Gastroesophageal sphincter (tissue), 4 donors: ENCODE data around the gene BABAM2. TPM values are rescaled to one million over a fixed set of nuclear protein-coding genes. Genes with fewer than 3 reads are reported as not detected.

Experiments
- ATAC-seq: fragments of 150-250 bp; one replicate; pipeline ENCODE4 v1.9.1; 2016; ENCODE audit warnings: mild to moderate bottlenecking, moderate library complexity
- H3K27ac ChIP-seq, 4 donors: fragments of 200-600 bp; sonication (generic) in 3 of 4; 1 replicate in 3 of 4; 2 replicates in 1 of 4; pipeline ENCODE4 v1.5.1; 2016 to 2019
- H3K27me3 ChIP-seq: fragments of 200-600 bp; sonication (generic); one replicate; pipeline ENCODE4 v1.5.1; 2019
- H3K36me3 ChIP-seq, 2 donors: fragments of 200-600 bp; sonication (generic); one replicate each; pipeline ENCODE4 v1.5.1; 2019; ENCODE audit warnings: control low read depth in 1 of 2
- H3K4me1 ChIP-seq, 3 donors: fragments of 200-600 bp; sonication (generic); 1 replicate in 2 of 3; 2 replicates in 1 of 3; pipeline ENCODE4 v1.5.1; 2016 to 2019; ENCODE audit warnings: control low read depth in 2 of 3
- H3K4me3 ChIP-seq, 2 donors: fragments of 200-600 bp; sonication (generic); one replicate each; pipeline ENCODE4 v1.5.1; 2019; ENCODE audit warnings: mild to moderate bottlenecking in 1 of 2, moderate library complexity in 1 of 2
- H3K9me3 ChIP-seq, 3 donors: fragments of 200-600 bp; sonication (generic); one replicate each; pipeline ENCODE4 v1.5.1; 2017 to 2019; ENCODE audit warnings: control low read depth in 2 of 3
- CTCF ChIP-seq, 4 experiments: fragments of 200-600 bp in 2 of 4; fragments of 450-650 bp in 2 of 4; sonication (generic) in 1 of 4; IDR thresholded peaks; one replicate each; pipeline ENCODE4 v1.5.1; 2017 to 2019; ENCODE audit warnings: antibody characterized with exemption in 4 of 4, mild to moderate bottlenecking in 2 of 4, moderate library complexity in 2 of 4
- EP300 ChIP-seq: sonication (generic); formaldehyde crosslinking; IDR thresholded peaks from one replicate; pipeline ENCODE4 v1.6.1; 2017; ENCODE audit warnings: antibody characterized with exemption, mild to moderate bottlenecking
- POLR2A ChIP-seq, 2 donors: fragments of 450-650 bp; IDR thresholded peaks; one replicate each; pipeline ENCODE4 v1.6.1; 2017; ENCODE audit warnings: antibody characterized with exemption in 2 of 2, mild to moderate bottlenecking in 2 of 2, moderate library complexity in 1 of 2
- POLR2AphosphoS5 ChIP-seq: sonication (generic); formaldehyde crosslinking; IDR thresholded peaks from one replicate; pipeline ENCODE4 v1.6.1; 2017; ENCODE audit warnings: antibody characterized with exemption
- WGBS, 2 donors: methylation state at CpG; one replicate each; pipeline ENCODE4 v1.1.5; 2018; ENCODE audit warnings: low coverage in 1 of 2; 5-methylcytosine and 5-hydroxymethylcytosine counted together
- total RNA-seq, 4 donors: library from RNA; depleted of rRNA; stranded (reverse); fragments of >200 nt; gene quantifications; one replicate each; pipeline ENCODE4 v1.1.0, GENCODE V29; 2016

Gene BABAM2
- total RNA-seq, 4 donors from 2014 or later, result 28.5 to 43.6 (median 37.4) TPM

GRCh38 chr2:28038722-28039121 lies 148.2 kb downstream of the BABAM2 start:
- Histone ChIP-seq H3K27me3 (no peaks in the 10 kb centered on the region), H3K4me1 (peaks cover 0 to 4% (median 0%) of the 10 kb centered on the region in 3 donors), H3K27ac (no peak overlapping the region), H3K36me3 (no peaks in the 10 kb centered on the region), H3K4me3 (no peak overlapping the region), H3K9me3 (no peaks in the 10 kb centered on the region)
- 85 to 86% methylated on average over 1 of the region's 1 CpG for WGBS, 2 donors
- no peak for TF ChIP-seq POLR2AphosphoS5
- TF ChIP-seq EP300, result no peak
- TF ChIP-seq POLR2A (IDR thresholded peaks at IDR 0.05), result no peak
- TF ChIP-seq CTCF (IDR thresholded peaks at IDR 0.05), result no peak
- ATAC-seq, result no peak

GRCh38 chr2:28045676-28046351 lies 155.3 kb downstream of the BABAM2 start:
- TF ChIP-seq CTCF (IDR thresholded peaks at IDR 0.05), result no peak
- TF ChIP-seq POLR2AphosphoS5, result no peak
- TF ChIP-seq POLR2A (IDR thresholded peaks at IDR 0.05), result no peak
- TF ChIP-seq EP300, result no peak
- 87 to 96% methylated on average over 7 to 8 of the region's 8 CpGs for WGBS, 2 donors
- ATAC-seq, result no peak
- Histone ChIP-seq H3K9me3 (no peaks in the 10 kb centered on the region), H3K27me3 (no peaks in the 10 kb centered on the region), H3K36me3 (no peaks in the 10 kb centered on the region), H3K4me3 (no peak overlapping the region), H3K4me1 (peaks cover 0 to 33% (median 12%) of the 10 kb centered on the region in 3 donors), H3K27ac (no peak overlapping the region)

- Histone ChIP-seq H3K9me3 (no peaks in the 10 kb centered on the region), H3K4me1 (peaks cover 0 to 33% (median 12%) of the 10 kb centered on the region in 3 donors), H3K36me3 (no peaks in the 10 kb centered on the region), H3K27me3 (no peaks in the 10 kb centered on the region), H3K4me3 (no peak overlapping the region), H3K27ac (no peak overlapping the region)
- TF ChIP-seq POLR2AphosphoS5 (no peak), CTCF (IDR thresholded peaks at IDR 0.05) (no peak), POLR2A (IDR thresholded peaks at IDR 0.05) (no peak), EP300 (no peak)
- WGBS, 2 donors, result 89 to 94% methylated on average over 2 of the region's 2 CpGs
- no peak for ATAC-seq
Observed at GRCh38 chr2:28046921-28047320, 156.4 kb downstream of the BABAM2 start.

- no peak overlapping the region for H3K27ac ChIP-seq
- H3K4me3 ChIP-seq, result no peak overlapping the region
- no peaks in the 10 kb centered on the region for H3K36me3 ChIP-seq
- no peak for TF ChIP-seq POLR2A (IDR thresholded peaks at IDR 0.05)
- TF ChIP-seq CTCF (IDR thresholded peaks at IDR 0.05), result no peak
- no peak for ATAC-seq
- H3K27me3 ChIP-seq, result no peaks in the 10 kb centered on the region
- H3K9me3 ChIP-seq, result no peaks in the 10 kb centered on the region
- H3K4me1 ChIP-seq, result peaks cover 0 to 33% (median 12%) of the 10 kb centered on the region in 3 donors
Observed at GRCh38 chr2:28047681-28048080, 157.2 kb downstream of the BABAM2 start.

GRCh38 chr2:28048341-28048740 lies 157.8 kb downstream of the BABAM2 start:
- no peak overlapping the region for H3K27ac ChIP-seq
- WGBS, 2 donors, result 76 to 86% methylated on average over 3 of the region's 3 CpGs
- H3K9me3 ChIP-seq, result no peaks in the 10 kb centered on the region
- H3K4me3 ChIP-seq, result no peak overlapping the region
- no peaks in the 10 kb centered on the region for H3K36me3 ChIP-seq
- H3K4me1 ChIP-seq, result peaks cover 0 to 33% (median 12%) of the 10 kb centered on the region in 3 donors
- no peaks in the 10 kb centered on the region for H3K27me3 ChIP-seq
- TF ChIP-seq EP300 (no peak), POLR2AphosphoS5 (no peak), POLR2A (IDR thresholded peaks at IDR 0.05) (no peak), CTCF (IDR thresholded peaks at IDR 0.05) (no peak)
- ATAC-seq, result no peak
